Keratinocyte (primary cell): Measurements from ENCODE around the gene MRPL12. TPM values are rescaled to one million over a fixed set of nuclear protein-coding genes. Genes with fewer than 3 reads are reported as not detected.

Source experiments
- DNase-seq: peaks from one replicate; pipeline ENCODE4 v3.0.0-alpha.2; 2011; ENCODE audit warnings: low read depth, missing footprints, low spot score
- FAIRE-seq: peaks from 2 replicates; lab custom pipeline; 2011; peaks lifted over from hg19 to GRCh38; lab: Jason Lieb, UNC
- H2AFZ ChIP-seq: 2 replicates; pipeline ENCODE4 v1.6.0; 2012; ENCODE audit warnings: low read length, control low read depth, inconsistent platforms; ENCODE audit not compliant: control insufficient read depth
- H3K27ac ChIP-seq: 2 replicates; pipeline ENCODE4 v1.5.1; 2011; ENCODE audit warnings: low read length; ENCODE audit not compliant: control insufficient read depth, insufficient read depth
- H3K27me3 ChIP-seq: 3 replicates; pipeline ENCODE4 v1.6.0; 2011; ENCODE audit warnings: low read length; ENCODE audit not compliant: control insufficient read depth, insufficient read depth; ENCODE audit errors: extremely low read depth
- H3K36me3 ChIP-seq, 2 experiments: 2 replicates in 1 of 2; 3 replicates in 1 of 2; pipeline ENCODE4 v1.5.1; 2011; ENCODE audit warnings: low read length in 2 of 2, mild to moderate bottlenecking in 1 of 2; ENCODE audit not compliant: control insufficient read depth in 2 of 2, insufficient read depth in 2 of 2; ENCODE audit errors: extremely low read depth in 1 of 2
- H3K4me1 ChIP-seq: 3 replicates; pipeline ENCODE4 v1.5.1; 2011; ENCODE audit warnings: low read length; ENCODE audit not compliant: control insufficient read depth, insufficient read depth; ENCODE audit errors: extremely low read depth
- H3K4me2 ChIP-seq: 3 replicates; pipeline ENCODE4 v1.6.0; 2011; ENCODE audit warnings: low read depth, low read length; ENCODE audit not compliant: control insufficient read depth, insufficient read depth; ENCODE audit errors: extremely low read depth
- H3K4me3 ChIP-seq, 3 experiments: fragments of 200-600 bp in 1 of 3; sonication (generic) in 1 of 3; 2 replicates in 2 of 3; 3 replicates in 1 of 3; pipeline ENCODE4 v1.5.1; 2011 to 2016; ENCODE audit warnings: low read length in 3 of 3, mild to moderate bottlenecking in 3 of 3, control low read depth in 2 of 3, inconsistent platforms in 1 of 3, low read depth in 1 of 3, mixed read lengths in 1 of 3, mixed run types in 1 of 3, moderate library complexity in 1 of 3; ENCODE audit not compliant: control insufficient read depth in 2 of 3, insufficient read depth in 2 of 3; ENCODE audit errors: extremely low read depth in 1 of 3
- H3K79me2 ChIP-seq: 2 replicates; pipeline ENCODE4 v1.6.0; 2012; ENCODE audit warnings: low read length; ENCODE audit not compliant: control insufficient read depth, insufficient read depth
- H3K9ac ChIP-seq: 3 replicates; pipeline ENCODE4 v1.6.0; 2011; ENCODE audit warnings: low read length; ENCODE audit not compliant: control insufficient read depth, insufficient read depth; ENCODE audit errors: extremely low read depth
- H3K9me1 ChIP-seq: 3 replicates; pipeline ENCODE4 v1.6.0; 2011; ENCODE audit warnings: low read length; ENCODE audit not compliant: control insufficient read depth, insufficient read depth; ENCODE audit errors: extremely low read depth
- H3K9me3 ChIP-seq: 2 replicates; pipeline ENCODE4 v1.5.1; 2012; ENCODE audit warnings: low read depth, low read length; ENCODE audit not compliant: control insufficient read depth
- H4K20me1 ChIP-seq: 3 replicates; pipeline ENCODE4 v1.6.0; 2011; ENCODE audit warnings: low read length; ENCODE audit not compliant: control insufficient read depth, insufficient read depth; ENCODE audit errors: extremely low read depth
- EZH2 ChIP-seq: IDR thresholded peaks from one replicate; pipeline ENCODE4 v1.6.1; 2012; ENCODE audit warnings: inconsistent platforms, mild to moderate bottlenecking, low read length, moderate library complexity
- dilution Hi-C: fragments of 300-500 bp; cut with MboI; formaldehyde crosslinking; loops from one replicate; pipeline ENCODE4 v1.7.0; 2020; ENCODE audit warnings: low sequenced_read_pairs; ENCODE audit not compliant: extremely low pct_ligation_motif_present
- polyA plus RNA-seq, 5 experiments: library from polyadenylated mRNA; depleted of rRNA in 3 of 5; stranded (reverse) in 3 of 5; stranded (forward) in 1 of 5; unstranded in 1 of 5; fragments of >200 nt; gene quantifications; 1 replicate in 1 of 5; 2 replicates in 3 of 5; 3 replicates in 1 of 5; pipeline versions ENCODE4 v1.2.1 to v1.2.3, GENCODE V29; 2011 to 2012; ENCODE audit warnings: missing spikeins in 2 of 5, low read depth in 1 of 5, low replicate concordance in 1 of 5
- TF ChIP-seq, protein P1 (sequence below), 3 experiments: IDR thresholded peaks in 1 of 3; conservative IDR thresholded peaks in 1 of 3; optimal IDR thresholded peaks in 1 of 3; 2 replicates in 2 of 3; 3 replicates in 1 of 3; pipeline versions ENCODE3 to v1.5.1; 2011; ENCODE audit warnings: low read length in 3 of 3, mild to moderate bottlenecking in 3 of 3, moderate library complexity in 2 of 3, control low read depth in 1 of 3, inconsistent platforms in 1 of 3; ENCODE audit not compliant: insufficient read depth in 2 of 3; ENCODE audit errors: extremely low read depth in 1 of 3

MRPL12 gene
- polyA plus RNA-seq, 1 donor (not counting 4 experiments of a cell fraction or from before 2014, with no cell fraction given): 78.5 TPM

GRCh38 chr17:81715872-81716673 lies 12.9 kb downstream of the MRPL12 start:
- Histone ChIP-seq H3K4me1 (peaks cover 21% of the 10 kb centered on the region), H3K9ac (no peak overlapping the region), H3K79me2 (peaks cover 21% of the 10 kb centered on the region), H3K4me3 (no peak overlapping the region), H3K9me3 (no peaks in the 10 kb centered on the region), H3K27ac (no peak overlapping the region), H3K9me1 (no peaks in the 10 kb centered on the region), H3K36me3 (peaks cover 0 to 11% of the 10 kb centered on the region in 2 experiments), H2AFZ (no peak overlapping the region), H3K27me3 (no peaks in the 10 kb centered on the region), H3K4me2 (no peak overlapping the region), H4K20me1 (no peaks in the 10 kb centered on the region)
- DNase-seq (no peak), FAIRE-seq (no peak)
- no peak for TF ChIP-seq EZH2
- TF ChIP-seq, protein P1, sequence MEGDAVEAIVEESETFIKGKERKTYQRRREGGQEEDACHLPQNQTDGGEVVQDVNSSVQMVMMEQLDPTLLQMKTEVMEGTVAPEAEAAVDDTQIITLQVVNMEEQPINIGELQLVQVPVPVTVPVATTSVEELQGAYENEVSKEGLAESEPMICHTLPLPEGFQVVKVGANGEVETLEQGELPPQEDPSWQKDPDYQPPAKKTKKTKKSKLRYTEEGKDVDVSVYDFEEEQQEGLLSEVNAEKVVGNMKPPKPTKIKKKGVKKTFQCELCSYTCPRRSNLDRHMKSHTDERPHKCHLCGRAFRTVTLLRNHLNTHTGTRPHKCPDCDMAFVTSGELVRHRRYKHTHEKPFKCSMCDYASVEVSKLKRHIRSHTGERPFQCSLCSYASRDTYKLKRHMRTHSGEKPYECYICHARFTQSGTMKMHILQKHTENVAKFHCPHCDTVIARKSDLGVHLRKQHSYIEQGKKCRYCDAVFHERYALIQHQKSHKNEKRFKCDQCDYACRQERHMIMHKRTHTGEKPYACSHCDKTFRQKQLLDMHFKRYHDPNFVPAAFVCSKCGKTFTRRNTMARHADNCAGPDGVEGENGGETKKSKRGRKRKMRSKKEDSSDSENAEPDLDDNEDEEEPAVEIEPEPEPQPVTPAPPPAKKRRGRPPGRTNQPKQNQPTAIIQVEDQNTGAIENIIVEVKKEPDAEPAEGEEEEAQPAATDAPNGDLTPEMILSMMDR (optimal IDR thresholded peaks at IDR 0.05 in 1 of 3, IDR thresholded peaks at IDR 0.05 in 1 of 3, conservative IDR thresholded peaks at IDR 0.05 in 1 of 3; ENCODE audit: extremely low read depth in 1 of 3, insufficient read depth in 2 of 3, low read length in 3 of 3): no peak
- dilution Hi-C loops: no loop called here

- peaks cover 0 to 11% of the 10 kb centered on the region in 2 experiments for H3K36me3 ChIP-seq
- dilution Hi-C loops: no loop called here
- no peak overlapping the region for H3K9ac ChIP-seq
- H2AFZ ChIP-seq: no peak overlapping the region
- no peak overlapping the region for H3K27ac ChIP-seq
- DNase-seq: no peak
- H4K20me1 ChIP-seq: no peaks in the 10 kb centered on the region
- FAIRE-seq: no peak
- H3K4me3 ChIP-seq: no peak overlapping the region
- no peaks in the 10 kb centered on the region for H3K27me3 ChIP-seq
- H3K79me2 ChIP-seq: peaks cover 21% of the 10 kb centered on the region
- no peak for TF ChIP-seq EZH2
- TF ChIP-seq, protein P1 (optimal IDR thresholded peaks at IDR 0.05 in 1 of 3, IDR thresholded peaks at IDR 0.05 in 1 of 3, conservative IDR thresholded peaks at IDR 0.05 in 1 of 3; ENCODE audit: extremely low read depth in 1 of 3, insufficient read depth in 2 of 3, low read length in 3 of 3): no peak
- no peaks in the 10 kb centered on the region for H3K9me3 ChIP-seq
- peaks cover 15% of the 10 kb centered on the region for H3K4me1 ChIP-seq
- H3K9me1 ChIP-seq: no peaks in the 10 kb centered on the region
- no peak overlapping the region for H3K4me2 ChIP-seq
Observed at GRCh38 chr17:81716674-81716996, 13.5 kb downstream of the MRPL12 start.
